ENCODE results near the gene PDE7B.

The PDE7B gene

DNA sequence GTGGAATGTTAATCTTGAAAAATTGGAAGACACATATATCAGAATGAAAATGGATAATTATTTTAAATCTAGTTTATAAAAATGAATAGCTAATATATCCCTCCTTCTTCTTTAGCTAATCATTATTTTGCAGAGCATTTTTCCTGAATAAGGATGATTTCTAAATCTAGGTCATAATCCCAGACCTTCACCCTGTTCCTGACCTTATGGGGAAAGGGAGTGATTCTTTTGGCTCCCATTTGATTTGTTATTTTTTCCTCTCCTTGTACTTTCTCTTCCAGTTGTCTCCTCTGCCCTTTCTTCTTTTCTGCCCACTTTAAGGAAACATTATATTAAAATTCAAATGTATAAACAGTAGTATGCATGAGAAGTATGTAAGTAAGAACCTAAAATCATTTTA lies 208.6 kb downstream of the PDE7B start:
- no peak for DNase-seq (ENCODE audit: low read depth)
- H3K4me3 ChIP-seq (ENCODE audit: low read depth, low read length), result no peak overlapping the region
- TF ChIP-seq CTCF (IDR thresholded peaks at IDR 0.05; ENCODE audit: control insufficient read depth, extremely low read depth, insufficient read depth), result no peak

GRCh38 chr6:136060759-136061158 lies 209.3 kb downstream of the PDE7B start:
- no peak for TF ChIP-seq CTCF (IDR thresholded peaks at IDR 0.05; ENCODE audit: control insufficient read depth, extremely low read depth, insufficient read depth)
- DNase-seq (ENCODE audit: low read depth), result peak; percentile 13
- no peak overlapping the region for H3K4me3 ChIP-seq (ENCODE audit: low read depth, low read length)

GRCh38 chr6:136061701-136062100 lies 210.2 kb downstream of the PDE7B start:
- TF ChIP-seq CTCF (IDR thresholded peaks at IDR 0.05; ENCODE audit: control insufficient read depth, extremely low read depth, insufficient read depth), result no peak
- no peak for DNase-seq (ENCODE audit: low read depth)
- H3K4me3 ChIP-seq (ENCODE audit: low read depth, low read length), result no peak overlapping the region

GRCh38 chr6:136063096-136063495 lies 211.6 kb downstream of the PDE7B start:
- DNase-seq (ENCODE audit: low read depth), result no peak

GRCh38 chr6:136066005-136066404 lies 214.5 kb downstream of the PDE7B start:
- DNase-seq (ENCODE audit: low read depth), result no peak
- TF ChIP-seq CTCF (IDR thresholded peaks at IDR 0.05; ENCODE audit: control insufficient read depth, extremely low read depth, insufficient read depth), result no peak

More at GRCh38 chr6:136063096-136063495, 211.6 kb downstream of the PDE7B start:
- no peak overlapping the region for H3K4me3 ChIP-seq (ENCODE audit: low read depth, low read length)
- TF ChIP-seq CTCF (IDR thresholded peaks at IDR 0.05; ENCODE audit: control insufficient read depth, extremely low read depth, insufficient read depth), result no peak

DNA sequence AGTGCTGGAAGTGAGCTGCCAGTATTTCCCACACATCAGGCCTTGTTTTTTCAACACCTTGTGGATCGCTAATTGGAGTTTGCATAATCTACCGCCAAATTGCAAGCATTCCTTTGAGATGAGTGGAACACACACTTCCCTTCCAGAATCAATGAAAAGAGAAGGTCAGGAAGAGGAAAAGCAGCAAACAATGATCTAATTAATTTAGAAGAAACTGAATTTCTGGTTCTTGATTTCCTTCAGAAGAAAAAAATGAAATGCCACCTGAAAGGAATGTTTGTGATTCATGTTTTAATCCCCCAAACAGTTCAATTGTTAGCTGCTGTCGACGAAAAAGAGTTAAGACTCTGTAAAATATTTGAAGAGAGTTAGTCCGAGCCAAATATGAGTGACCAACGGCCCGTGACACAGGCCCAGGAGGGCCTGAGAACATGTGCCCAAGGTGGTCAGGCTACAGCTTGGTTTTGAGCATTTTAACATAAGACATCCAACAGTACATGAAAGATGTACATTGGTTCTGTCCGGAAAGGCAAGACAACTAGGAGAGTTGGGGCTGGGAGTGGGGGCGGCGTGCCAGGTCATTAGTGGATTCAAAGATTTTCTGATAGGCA lies 216.3 kb downstream of the PDE7B start:
- no peak for TF ChIP-seq CTCF (IDR thresholded peaks at IDR 0.05; ENCODE audit: control insufficient read depth, extremely low read depth, insufficient read depth)
- H3K4me3 ChIP-seq (ENCODE audit: low read depth, low read length), result no peak overlapping the region
- DNase-seq (ENCODE audit: low read depth), result no peak

More at GRCh38 chr6:136066005-136066404, 214.5 kb downstream of the PDE7B start:
- H3K4me3 ChIP-seq (ENCODE audit: low read depth, low read length), result no peak overlapping the region

DNA sequence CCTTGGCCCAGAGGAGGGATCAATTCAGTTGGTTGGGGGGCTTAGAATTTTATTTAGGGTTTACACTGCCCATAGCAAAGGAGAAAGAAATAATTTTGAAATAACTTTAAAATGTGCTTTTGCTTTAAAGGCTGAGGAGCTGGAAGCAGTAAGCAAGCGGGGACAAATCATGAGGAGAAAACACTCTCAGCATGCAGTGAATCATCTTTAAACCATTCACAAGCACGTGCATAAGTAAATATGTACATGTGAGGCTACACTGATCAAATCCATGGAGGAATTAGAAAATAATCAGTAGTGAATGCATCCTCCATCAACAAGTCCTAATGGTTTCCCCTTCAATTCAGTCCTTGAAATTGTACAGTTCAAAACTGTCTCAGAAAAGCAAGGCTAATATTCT lies 217.6 kb downstream of the PDE7B start:
- DNase-seq (ENCODE audit: low read depth), result no peak
- no peak overlapping the region for H3K4me3 ChIP-seq (ENCODE audit: low read depth, low read length)
- no peak for TF ChIP-seq CTCF (IDR thresholded peaks at IDR 0.05; ENCODE audit: control insufficient read depth, extremely low read depth, insufficient read depth)
